Measurements from ENCODE around the gene PLCB2.

- TF ChIP-seq, protein P1, sequence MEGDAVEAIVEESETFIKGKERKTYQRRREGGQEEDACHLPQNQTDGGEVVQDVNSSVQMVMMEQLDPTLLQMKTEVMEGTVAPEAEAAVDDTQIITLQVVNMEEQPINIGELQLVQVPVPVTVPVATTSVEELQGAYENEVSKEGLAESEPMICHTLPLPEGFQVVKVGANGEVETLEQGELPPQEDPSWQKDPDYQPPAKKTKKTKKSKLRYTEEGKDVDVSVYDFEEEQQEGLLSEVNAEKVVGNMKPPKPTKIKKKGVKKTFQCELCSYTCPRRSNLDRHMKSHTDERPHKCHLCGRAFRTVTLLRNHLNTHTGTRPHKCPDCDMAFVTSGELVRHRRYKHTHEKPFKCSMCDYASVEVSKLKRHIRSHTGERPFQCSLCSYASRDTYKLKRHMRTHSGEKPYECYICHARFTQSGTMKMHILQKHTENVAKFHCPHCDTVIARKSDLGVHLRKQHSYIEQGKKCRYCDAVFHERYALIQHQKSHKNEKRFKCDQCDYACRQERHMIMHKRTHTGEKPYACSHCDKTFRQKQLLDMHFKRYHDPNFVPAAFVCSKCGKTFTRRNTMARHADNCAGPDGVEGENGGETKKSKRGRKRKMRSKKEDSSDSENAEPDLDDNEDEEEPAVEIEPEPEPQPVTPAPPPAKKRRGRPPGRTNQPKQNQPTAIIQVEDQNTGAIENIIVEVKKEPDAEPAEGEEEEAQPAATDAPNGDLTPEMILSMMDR (IDR thresholded peaks at IDR 0.05; ENCODE audit: insufficient read depth, low read depth, low read length), result no peak
- TF ChIP-seq EZH2 (IDR thresholded peaks at IDR 0.05; ENCODE audit: insufficient read depth, low read length), result no peak
Measured at GRCh38 chr15:40334541-40334940, 26.8 kb upstream of the PLCB2 start.

All from astrocyte (in vitro differentiated cells and primary cell).